HepG2 (cell line): ENCODE data around the gene UPK1A. TPM values are rescaled to one million over a fixed set of nuclear protein-coding genes. Genes with fewer than 3 reads are reported as not detected.

Source experiments
- ATF7 ChIP-seq, 2 experiments: fragments of 450-650 bp in 1 of 2; sonication (generic) in 1 of 2; formaldehyde crosslinking in 1 of 2; IDR thresholded peaks; 2 replicates each; pipeline versions ENCODE4 v1.4.0 to v1.6.1; 2016 to 2020; ENCODE audit warnings: antibody characterized with exemption in 1 of 2, mild to moderate bottlenecking in 1 of 2, missing genetic modification reagents in 1 of 2
- CEBPZ ChIP-seq: IDR thresholded peaks from 2 replicates; pipeline ENCODE4 v1.6.1; 2012; ENCODE audit warnings: low read length, improper control_type of control experiment
- CENPX ChIP-seq: sonication (generic); formaldehyde crosslinking; IDR thresholded peaks from 2 replicates; pipeline ENCODE4 v1.9.0; 2021; ENCODE audit warnings: mild to moderate bottlenecking, missing genetic modification reagents, moderate library complexity
- FOXM1 ChIP-seq: sonication (generic); formaldehyde crosslinking; IDR thresholded peaks from 2 replicates; pipeline ENCODE4 v1.5.0; 2020; ENCODE audit warnings: missing genetic modification reagents
- HOMEZ ChIP-seq: IDR thresholded peaks from 2 replicates; pipeline ENCODE4 v1.6.1; 2016; ENCODE audit warnings: low read depth
- MTERF4 ChIP-seq: sonication (generic); formaldehyde crosslinking; IDR thresholded peaks from 2 replicates; pipeline ENCODE4 v1.8.0; 2023; ENCODE audit warnings: mild to moderate bottlenecking, missing genetic modification reagents
- PITX1 ChIP-seq: sonication (generic); formaldehyde crosslinking; IDR thresholded peaks from 2 replicates; pipeline ENCODE4 v1.5.1; 2020; ENCODE audit warnings: mild to moderate bottlenecking, missing genetic modification reagents
- PRPF4 ChIP-seq: fragments of 200-400 bp; formaldehyde crosslinking; IDR thresholded peaks from 2 replicates; pipeline ENCODE4 v1.6.1; 2016; ENCODE audit warnings: low read length, low read depth; ENCODE audit not compliant: poor library complexity, severe bottlenecking
- TCF7L2 ChIP-seq: IDR thresholded peaks from 2 replicates; pipeline ENCODE4 v1.6.1; 2011; ENCODE audit warnings: mild to moderate bottlenecking, low read depth, low read length, moderate library complexity
- TGIF2 ChIP-seq: IDR thresholded peaks from 2 replicates; pipeline ENCODE4 v1.6.1; 2016; ENCODE audit warnings: control low read depth, missing compliant biosample characterization
- ZNF407 ChIP-seq: sonication (generic); formaldehyde crosslinking; IDR thresholded peaks from one replicate; pipeline ENCODE4 v1.5.1; 2020; ENCODE audit warnings: mild to moderate bottlenecking, missing genetic modification reagents; ENCODE audit errors: not compliant biosample characterization
- ZNF558 ChIP-seq: sonication (generic); formaldehyde crosslinking; IDR thresholded peaks from 2 replicates; pipeline ENCODE4 v1.9.0; 2022; ENCODE audit warnings: mild to moderate bottlenecking, missing genetic modification reagents, borderline replicate concordance
- ZNF766 ChIP-seq: sonication (generic); formaldehyde crosslinking; IDR thresholded peaks from 2 replicates; pipeline ENCODE4 v1.5.0; 2020; ENCODE audit warnings: missing genetic modification reagents, borderline replicate concordance
- ZNF788 ChIP-seq: sonication (generic); formaldehyde crosslinking; IDR thresholded peaks from 2 replicates; pipeline ENCODE4 v1.5.0; 2020; ENCODE audit warnings: mild to moderate bottlenecking, missing genetic modification reagents, borderline replicate concordance
- polyA plus RNA-seq, 8 experiments: library from polyadenylated mRNA; depleted of rRNA in 3 of 8; stranded (reverse) in 7 of 8; unstranded in 1 of 8; fragments of >200 nt; fragmentation: Illumina TruSeq in 4 of 8; extraction: Trizol in 4 of 8; gene quantifications; 2 replicates each; pipeline versions ENCODE4 v1.2.1 to v1.2.3, GENCODE V29; 2011 to 2016; ENCODE audit warnings: low read depth in 4 of 8, missing spikeins in 1 of 8, mixed read lengths in 1 of 8; ENCODE audit not compliant: insufficient read depth in 1 of 8
- total RNA-seq, 5 experiments: library from RNA; depleted of rRNA; stranded (reverse); fragments of >200 nt; fragmentation: Illumina TruSeq; extraction: Trizol; gene quantifications; 2 replicates each; pipeline ENCODE4 v1.2.3, GENCODE V29; 2016; ENCODE audit warnings: low read depth in 1 of 5

Gene UPK1A
- total and polyA plus RNA-seq, 2 of the 13 experiments (the other 11 are each of a cell fraction or from before 2014, with no cell fraction given) = 2.9 TPM; not detected in 1

GRCh38 chr19:35715981-35716800, 49.9 kb downstream of the UPK1A start (continued):
- TF ChIP-seq ZNF558 = no peak
- no peak for TF ChIP-seq FOXM1 (CRISPR knock-in tag)
- no peak for TF ChIP-seq CENPX (CRISPR knock-in tag)
- TF ChIP-seq PITX1 (CRISPR knock-in tag) = no peak; the same call in 1 of the 2 replicates
- TF ChIP-seq TGIF2 = no peak
- TF ChIP-seq PRPF4 = no peak
- TF ChIP-seq MTERF4 = peak; percentile 72; the same call in 1 of the 2 replicates
- TF ChIP-seq ZNF766 = no peak
- TF ChIP-seq HOMEZ (CRISPR knock-in tag) = no peak
- no peak for TF ChIP-seq TCF7L2
- no peak for TF ChIP-seq ATF7 (IDR thresholded peaks at IDR 0.05)
- 0 out of 2 replicates have a peak, but pooled peaks have one; percentile 34 for TF ChIP-seq ATF7 (CRISPR knock-in tag; IDR thresholded peaks at IDR 0.05)
- TF ChIP-seq CEBPZ = no peak
- no peak for TF ChIP-seq ZNF407 (CRISPR knock-in tag)
- TF ChIP-seq ZNF788 = no peak
